Hematopoietic multipotent progenitor cell treated with erythropoietin and hydrocortisone succinate and interleukin-3 and kit ligand, for 6 days (in vitro differentiated cells): Measurements from ENCODE around the gene MTAP.
A peak's percentile ranks its signal among the peaks of the same experiment; 100 is the strongest.

Source experiments
- DNase-seq: peaks from one replicate; pipeline ENCODE4 v3.0.0-alpha.2; 2015

Gene MTAP

DNA sequence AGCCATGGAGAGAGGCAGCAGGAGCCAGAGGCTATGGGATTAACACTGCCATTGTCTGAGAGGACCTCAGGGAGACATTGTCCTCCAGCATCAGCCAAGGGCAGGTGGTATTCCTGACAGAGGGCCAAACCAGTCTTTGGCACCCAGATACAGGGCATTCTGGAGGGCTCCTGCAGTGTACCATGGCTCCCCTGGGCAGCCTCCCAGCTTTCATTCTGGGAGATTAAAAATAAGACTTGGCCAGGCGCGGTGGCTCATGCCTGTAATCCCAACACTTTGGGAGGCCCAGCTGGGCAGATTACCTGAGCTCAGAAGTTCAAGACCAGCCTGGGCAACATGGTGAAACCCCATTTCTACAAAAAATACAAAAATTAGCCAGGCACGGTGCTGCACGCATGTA, 4.2 kb downstream of the MTAP start:
- DNase-seq: no peak

DNA sequence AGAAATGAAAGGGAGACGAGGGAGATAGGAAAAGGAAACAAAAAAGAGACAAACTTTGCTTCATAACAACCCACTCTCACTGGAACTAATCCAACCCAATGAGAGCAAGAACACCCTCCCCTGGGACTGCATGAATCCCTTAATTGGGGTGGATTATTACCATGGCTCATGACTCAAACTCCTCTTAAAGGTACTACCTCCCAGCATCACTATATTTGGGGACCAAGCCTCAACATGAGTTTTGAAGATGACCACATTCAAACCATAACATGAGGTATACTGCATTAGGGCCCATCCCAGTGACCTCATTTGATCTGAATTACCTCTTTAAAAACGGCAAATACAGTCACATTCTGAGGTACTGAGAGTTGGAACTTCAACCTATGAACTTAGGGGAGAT, 8.0 kb downstream of the MTAP start:
- no peak for DNase-seq

DNA sequence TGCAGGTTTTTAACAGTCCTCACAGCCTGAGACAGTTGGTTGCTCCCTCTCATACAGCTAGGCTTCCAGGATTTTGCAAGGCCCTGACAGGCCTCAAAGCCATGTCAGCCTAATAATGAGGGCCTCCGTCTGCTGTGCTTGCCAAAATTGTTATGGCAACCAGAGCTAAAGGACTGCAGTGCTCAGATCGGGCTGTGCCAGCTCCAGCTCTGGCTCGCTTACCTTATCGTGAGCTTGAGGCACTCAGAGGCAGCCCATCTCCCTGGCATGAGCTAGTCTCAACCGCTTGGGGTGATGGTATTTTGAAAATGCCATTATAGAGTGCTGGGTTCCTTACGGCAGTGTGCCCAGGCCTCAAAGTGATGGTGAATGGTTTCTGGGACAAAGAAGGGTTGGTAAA, 8.4 kb downstream of the MTAP start:
- no peak for DNase-seq

DNA sequence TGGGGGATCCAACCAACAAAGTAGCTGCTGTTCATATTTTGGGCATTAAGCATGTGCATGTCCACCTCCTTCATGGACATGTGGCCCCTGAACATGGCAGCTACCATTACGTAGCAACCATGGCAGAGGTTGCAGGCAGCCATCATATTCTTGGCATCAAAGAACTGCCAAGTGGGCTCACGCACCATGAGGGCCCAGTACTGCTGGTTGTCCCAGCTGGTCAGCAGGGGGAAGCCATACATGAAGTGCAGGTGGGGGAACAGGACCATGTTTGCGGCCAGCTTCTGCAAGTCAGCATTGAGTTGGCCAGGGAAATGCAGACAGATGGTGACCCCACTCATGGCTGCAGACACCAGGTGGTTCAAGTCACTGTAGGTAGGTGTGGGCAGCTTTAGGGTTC, 9.5 kb downstream of the MTAP start:
- DNase-seq: no peak

DNA sequence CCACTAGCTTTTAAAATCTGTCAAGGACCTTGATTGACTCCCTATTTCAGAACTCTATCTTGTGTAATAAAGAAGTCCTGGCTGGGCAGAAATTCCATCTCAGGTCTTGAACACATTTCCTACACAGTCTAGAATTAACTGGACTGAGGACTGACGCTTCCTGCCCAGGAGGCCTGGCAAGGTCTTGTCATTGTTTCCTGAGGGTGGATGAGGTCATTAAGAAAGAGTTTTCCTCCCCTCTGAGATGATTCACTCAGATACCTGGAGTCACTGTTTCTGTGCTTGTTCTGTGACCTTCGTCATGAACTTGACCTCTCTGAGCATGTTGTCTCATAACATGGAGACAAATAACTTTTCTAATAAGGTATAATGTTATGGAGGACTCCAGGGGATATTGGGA, 10.0 kb downstream of the MTAP start:
- DNase-seq: no peak

DNA sequence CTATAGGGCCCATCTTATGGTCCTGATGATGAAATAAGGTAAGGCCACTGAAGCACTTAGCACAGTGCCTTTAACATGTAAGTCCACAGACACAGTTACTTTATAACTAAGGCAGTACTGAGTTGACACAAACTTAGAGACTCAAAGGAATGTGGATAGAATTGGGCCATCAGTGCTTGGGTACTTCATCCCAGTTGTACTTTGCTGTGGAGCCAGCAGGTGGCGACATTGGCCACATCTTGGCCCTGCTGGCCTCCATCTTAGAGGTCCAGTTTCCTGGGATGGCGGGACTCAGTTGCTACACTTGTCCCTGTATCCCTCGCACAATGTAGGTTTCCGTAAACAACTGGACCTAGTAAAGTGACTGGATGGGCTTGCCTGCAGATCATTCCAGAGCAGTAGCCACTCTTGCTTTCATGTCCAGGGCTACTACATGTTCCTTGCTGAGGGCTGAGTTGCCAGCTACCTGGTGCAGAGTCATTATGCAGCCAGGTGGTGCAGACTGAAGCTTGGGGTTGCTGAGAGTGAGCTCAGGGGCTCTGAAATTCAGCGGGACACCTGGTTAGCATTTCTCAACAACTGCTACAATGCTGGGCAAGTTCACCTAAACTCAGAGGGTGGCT, 10.6 kb downstream of the MTAP start:
- DNase-seq: peak; percentile 80

DNA sequence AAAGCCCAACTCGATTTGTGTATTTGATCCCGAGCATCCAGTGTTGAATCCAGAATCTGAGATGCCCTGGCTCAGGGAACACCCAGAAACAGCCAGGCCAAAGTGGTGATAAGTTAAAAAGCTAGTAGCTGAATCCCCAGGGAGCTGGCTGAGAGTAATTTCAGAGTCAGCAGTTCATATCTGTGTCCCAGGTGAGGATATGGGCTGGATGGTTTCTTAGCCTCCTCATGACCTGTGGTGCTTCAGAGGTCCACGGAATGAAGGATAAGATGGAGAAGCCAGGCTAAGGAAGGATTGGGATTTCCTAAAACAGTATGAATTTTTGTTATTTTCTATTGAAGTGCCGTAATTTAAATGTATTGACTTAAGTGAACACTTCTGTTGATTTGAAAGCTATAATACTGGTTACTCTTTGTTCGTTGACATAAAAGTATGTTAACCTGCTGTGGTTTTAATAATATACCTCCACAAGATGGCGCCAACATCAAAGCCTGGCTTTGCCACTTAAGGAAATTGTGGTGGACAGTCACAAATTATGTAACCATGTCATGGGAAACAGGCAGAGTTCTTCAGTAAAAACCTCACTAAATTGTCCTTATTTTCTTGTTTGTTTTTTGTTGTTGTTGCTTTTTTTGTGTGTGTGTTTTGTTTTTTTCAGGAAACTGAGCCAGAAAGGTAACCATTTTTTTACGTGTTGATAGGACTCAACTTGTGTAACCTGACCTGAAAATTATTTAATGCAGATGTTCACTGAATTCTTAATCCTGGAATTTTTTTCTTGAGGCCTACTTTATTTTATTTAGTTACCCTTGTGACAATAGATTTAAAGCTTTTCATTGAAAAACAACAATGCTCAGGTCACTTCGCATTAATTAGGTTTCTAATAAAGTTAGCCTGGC, 11.4 kb downstream of the MTAP start:
- peak; percentile 93 for DNase-seq

DNA sequence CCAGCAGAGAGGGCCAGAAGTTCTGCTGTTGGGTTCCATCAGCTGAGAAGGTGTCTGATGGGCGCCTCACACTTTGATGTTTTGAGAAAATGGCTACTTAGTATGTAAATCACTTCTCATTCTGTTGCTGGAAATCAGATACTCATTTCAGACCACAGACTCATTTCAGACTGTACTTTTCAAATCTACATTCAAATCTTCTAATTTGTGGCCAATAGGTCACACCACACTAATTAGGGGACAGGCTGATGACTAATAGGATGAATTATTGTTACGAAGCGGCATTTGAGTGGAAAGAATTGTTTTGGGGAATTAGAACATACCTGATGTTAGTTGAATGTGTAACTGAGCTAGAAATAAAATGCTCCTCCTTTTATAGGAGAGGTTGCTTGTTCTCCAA, 13.2 kb downstream of the MTAP start:
- no peak for DNase-seq

DNA sequence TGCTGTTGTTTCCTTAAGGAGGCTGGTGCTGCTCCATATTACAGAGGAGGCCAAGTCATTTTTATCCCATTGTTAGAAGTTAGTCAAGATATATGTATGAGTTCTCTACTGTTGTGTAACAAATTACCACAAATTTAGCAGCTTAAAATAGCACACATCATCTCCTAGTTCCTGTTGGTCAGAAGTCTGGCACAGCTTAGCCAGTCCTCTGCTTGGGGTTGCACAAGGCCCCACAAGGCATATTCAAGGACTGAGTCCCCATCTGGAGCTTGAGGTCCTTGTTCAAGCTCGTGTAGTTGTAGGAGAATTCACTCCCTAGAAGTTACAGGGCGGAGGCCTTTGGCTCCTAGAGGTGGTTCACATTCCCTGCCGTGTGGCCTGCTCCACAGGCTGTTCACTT, 14.7 kb downstream of the MTAP start:
- peak; percentile 27 for DNase-seq

DNA sequence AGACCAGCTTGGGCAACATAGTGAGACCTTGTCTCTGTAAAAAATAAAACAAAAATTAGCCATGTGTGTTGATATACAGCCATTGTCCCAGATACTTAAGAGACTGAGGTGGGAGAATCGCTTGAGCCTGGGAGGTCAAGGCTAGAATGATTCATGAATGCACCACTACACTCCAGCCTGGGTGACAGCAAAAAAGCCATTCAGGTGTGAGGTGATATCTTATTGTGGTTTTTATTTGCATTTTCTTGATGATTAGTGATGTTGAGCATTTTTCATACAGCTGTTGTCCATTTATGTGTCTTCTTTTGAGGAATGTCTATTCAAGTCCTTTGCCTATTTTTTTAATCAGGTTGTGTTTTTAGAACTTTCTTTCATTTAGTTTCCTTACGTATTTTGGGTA, 23.2 kb downstream of the MTAP start:
- DNase-seq: no peak

DNA sequence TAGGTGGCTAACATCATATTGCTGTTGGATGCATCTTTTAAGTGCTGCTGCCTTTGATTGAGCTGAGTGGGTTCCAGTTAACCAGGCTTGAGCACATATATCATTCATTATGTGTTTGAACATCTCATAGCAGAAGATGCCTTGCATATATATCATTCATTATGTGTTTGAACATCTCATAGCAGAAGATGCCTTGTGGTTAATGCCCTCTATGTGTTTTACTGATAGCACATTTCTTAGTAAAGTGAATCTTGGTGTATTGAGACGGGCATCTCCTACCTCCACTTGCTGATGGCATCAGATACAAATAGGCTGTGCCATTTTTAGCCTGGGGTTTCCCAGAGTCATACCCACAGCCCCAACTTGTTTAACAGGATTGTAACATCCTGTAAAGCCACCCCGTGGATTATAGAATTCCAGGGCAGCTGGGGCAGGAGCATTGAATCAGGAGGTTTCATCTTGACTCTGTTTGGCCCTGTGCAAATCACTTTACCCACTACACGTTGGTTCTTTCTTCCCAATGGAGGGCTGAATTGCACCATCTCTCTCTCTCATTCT, 26.5 kb downstream of the MTAP start:
- no peak for DNase-seq

DNA sequence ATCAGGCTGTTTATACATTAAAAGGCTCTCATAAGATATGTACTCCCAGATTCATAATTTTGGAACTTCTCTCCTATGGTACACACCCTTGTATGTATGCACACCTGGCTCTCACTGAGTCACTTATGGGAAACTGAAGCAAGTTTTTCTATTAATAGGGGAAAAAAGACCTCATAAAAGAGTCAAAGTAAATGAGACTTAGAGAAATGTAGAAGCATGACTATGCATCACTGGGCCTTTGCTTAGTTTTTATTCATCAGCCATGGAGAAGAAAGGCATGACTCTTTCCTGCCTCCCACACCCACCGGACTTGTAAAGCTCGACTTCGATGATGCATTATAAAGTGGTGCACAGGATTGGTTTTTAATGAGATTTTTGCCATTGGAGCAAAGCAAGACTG, 28.2 kb downstream of the MTAP start:
- DNase-seq: no peak

DNA sequence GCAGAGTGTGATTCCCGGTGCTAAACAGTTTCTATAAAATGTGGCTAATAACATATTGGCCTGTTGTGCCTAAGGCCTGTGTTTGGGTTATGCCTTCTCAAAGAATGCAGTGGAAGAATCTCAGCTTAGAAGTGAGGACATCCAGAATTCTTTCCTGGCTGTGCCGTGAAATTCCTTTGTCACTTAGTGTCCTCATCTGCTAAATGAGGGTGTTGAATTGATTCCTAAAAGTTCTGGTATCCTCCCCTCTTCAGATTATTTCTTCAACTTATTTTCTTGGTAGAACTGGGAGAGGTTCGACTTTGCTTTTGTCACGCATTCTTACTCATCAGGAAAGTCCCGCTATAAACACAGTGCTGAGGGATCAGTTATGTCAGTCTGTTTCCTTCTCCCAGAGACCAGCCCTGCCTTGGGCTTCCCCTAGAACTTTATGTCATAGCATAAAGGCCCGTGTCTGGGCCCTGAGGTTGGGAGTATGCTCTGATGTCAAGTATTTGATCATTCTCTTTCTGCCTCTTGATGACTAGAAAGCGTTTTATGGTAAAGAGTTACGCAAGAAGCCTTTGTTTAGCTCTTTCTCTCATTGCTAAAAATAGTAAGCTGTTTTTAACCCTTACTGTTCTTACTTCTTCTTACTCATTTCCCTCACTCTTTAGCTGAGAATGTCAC, 29.5 kb downstream of the MTAP start:
- DNase-seq: no peak

DNA sequence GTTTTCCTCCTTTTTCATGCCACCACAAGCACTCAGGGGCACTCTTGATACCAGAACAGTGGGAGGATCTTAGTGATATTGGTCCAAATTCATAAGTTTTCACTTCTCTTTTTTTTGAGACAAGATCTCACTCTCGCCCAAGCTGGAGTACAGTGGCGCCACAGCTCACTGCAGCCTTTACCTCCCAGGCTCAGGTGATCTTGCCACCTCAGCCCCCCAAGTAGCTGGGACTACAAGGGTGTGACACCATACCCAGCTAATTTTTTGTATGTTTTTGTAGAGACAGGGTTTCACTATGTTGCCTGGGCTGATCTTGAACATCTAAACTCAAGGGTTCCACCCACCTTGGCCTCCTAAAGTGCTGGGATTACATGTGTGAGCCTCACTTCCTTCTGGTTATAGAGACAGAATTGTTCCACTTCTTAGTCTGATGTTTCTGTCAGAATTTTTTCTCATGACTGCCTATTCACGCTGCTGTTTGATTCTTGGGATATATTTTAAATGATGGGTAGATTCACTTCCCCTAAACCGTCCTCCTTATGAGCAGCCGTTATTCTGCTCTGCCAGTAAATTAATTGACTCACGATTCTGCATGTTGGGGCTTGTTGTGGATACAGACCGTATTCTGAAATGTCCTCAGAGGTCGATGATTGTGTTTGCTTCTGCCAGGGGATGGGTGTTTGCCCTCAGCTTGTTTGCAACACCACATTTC, 30.8 kb downstream of the MTAP start:
- no peak for DNase-seq

DNA sequence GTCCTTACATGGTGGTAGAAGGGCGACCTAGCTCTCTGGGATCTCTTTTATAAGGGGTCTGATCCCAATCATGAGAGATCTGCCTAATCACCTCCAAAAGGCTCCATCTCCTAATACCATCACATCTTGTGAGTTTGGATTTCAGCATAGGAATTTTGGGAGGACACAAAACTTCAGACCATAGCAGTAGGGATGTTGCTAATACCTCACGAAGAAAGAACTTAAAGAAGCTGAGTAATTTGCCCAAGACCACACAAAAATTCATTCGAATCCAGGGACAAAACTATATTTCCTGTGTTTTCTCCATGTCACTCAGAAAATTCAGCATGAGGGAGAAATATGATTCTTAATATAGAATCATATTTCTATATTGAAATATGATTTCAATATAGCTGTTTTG, 32.7 kb downstream of the MTAP start:
- no peak for DNase-seq

DNA sequence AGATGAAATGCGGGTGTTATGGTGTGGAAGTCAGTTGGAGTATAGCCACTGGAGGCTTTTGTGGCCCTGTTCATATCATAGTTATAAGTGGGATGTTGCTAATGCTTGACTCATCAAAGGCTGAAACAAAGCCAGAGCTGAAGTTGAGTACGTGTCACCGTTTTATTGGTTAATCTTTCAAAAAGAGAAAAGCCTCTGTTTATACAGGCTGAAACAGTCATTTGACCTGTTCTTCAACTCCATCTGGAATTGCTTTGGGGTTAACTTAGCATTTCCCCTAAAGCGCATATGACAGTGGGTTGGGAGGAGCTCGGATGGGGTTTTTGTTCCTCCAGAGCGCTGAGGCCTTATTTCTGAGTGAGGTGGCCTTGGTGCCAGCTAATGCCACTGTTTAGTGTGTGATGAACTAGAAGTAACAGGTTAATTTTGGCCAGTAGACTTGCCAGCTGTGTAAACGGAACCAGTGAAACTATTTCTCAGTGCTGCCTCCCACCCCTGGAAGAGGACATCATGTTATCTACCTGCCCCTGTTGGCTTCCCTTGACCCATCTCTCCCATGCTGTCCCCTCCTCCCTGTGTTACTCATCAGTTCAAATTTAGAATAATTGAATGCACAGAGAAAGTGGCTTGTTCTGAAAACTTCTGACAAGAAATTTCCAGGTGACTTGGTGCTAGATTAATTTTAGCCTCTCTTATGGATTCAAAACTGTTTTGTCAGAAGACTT, 34.2 kb downstream of the MTAP start:
- DNase-seq: no peak

DNA sequence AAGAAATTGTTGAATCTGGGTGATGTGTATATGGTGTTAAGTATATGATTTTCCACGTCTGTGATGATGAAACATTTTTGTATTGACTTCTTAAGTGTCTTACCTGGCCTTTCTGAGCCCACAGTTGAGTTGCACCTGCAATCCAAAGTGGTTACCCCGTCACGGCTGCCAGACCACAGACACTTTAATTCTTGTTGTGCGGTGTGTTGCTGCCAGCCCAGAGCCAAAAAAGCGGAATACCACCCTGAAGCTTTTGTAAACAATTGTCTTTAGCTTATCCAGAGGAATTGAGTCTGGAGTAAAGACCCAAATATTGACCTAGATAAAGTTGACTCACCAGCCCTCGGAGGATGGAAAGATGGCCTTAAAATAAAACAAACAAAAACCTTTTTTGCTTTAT, 35.1 kb downstream of the MTAP start:
- DNase-seq: no peak

DNA sequence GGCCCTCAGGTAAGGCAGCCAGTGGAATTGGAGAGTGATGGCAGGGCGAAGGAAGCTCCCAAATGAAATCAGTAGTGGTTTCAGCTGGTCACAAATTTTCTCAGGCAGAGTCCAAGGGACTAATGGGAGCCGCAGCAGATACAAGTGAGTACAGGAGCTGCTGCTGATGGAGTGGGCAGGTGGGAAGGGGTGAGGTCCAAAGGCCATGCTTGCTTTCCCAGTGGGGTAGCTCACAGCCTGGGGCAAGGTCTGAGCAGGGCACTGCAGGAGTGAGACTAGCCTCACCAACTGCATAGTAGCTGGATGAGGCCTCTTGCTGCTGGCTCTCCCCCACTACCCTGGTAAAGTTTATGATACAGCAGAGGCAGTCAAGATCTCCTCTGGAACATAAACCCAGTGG, 38.2 kb downstream of the MTAP start:
- DNase-seq: no peak

DNA sequence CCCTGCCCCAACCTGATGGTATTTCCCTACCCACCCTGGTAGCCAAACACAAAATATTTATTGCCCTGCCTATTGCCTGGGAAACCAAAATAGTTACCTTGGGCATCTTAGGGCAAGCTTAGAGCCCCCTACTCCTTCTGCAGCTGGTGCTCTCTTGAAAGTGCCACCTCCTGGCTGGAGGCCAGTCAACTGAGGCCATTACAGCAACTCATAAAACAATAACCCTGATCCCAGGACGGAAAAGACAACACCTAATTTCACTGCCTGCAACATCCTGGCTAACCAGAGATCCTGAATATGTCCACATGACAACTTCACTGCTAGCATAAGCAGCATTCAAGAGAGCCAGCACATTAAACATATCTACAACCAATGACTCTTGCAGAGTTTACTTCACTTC, 38.7 kb downstream of the MTAP start:
- DNase-seq: no peak

DNA sequence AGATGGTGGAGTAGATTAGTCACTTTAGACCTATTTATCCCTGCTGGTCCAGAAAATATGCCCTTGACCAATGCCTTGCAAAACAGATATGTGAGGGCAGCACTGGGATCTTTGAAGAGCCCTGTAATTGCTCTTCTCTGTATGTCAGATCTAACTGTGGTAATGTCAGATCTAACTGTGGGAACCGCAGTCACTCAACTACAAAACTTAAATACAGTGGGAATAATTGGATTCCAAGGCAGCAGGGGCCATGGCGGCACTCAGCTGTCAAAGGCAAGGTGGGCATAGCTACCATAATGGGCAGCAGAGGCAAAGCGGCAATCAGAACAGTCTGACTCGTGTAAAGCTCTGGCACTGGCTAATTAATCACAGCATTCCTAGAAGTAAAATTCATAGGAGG, 46.2 kb downstream of the MTAP start:
- no peak for DNase-seq

DNA sequence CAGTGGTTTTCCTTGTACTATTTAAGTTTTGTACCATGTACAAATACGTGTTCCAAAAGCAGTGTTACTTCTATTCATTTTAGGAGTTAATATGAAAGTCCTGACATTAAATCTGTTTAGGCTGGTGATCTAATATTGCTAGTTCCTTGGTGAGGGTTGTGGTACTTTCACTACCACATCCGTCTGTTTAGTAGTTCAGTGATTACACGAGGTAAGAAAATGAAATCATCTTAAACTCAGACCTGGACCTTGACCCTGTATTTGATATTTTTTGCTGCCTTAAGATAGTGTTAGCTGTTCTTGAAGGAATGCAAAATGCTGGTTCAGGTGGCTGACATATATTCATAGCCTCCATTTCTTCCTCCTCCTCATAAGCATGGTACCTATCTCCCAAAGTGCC, 50.3 kb downstream of the MTAP start:
- DNase-seq: no peak

DNA sequence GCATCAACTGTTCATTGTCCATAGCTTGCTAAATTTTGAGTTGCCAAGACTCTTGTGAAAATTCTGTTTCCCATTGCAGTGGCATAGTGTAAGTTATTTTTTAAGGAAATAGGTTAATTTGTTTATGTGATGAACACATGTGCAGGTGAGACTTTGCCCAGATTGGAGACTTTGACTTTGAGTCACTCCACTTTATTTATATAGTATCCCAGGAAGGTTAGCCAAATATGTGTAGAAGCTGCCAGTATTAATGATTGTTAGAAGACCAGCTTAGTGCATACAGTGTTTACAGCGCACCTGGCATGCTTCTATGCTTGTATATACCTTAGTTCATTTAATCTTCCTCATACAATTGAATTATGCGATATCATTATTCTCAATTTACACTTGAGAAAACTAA, 51.0 kb downstream of the MTAP start:
- DNase-seq: no peak

DNA sequence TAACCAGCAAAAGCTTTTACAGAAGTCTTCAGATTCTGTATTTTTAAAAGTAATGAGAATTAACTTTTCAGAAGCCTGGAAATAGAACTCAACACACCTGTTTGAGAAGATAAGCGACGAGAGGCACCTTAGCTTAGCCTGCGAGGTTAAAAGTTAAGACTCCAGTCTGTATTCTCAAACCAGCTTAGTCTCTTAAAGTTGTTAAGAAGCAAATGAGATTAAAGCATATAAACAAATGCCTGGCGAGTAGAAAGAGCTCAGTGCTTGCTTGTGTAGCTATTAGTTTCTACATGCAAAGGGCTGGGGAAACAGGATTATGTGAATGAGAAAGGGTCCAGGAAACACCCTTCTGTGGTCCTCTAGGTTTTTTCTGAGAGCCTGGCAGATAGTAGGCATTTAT, 51.7 kb downstream of the MTAP start:
- DNase-seq: no peak
